Mucosa of descending colon (tissue), 3 donors: ENCODE data around the gene BNC1. TPM values are rescaled to one million over a fixed set of nuclear protein-coding genes. Genes with fewer than 3 reads are reported as not detected.

Source experiments
- ATAC-seq: fragments of 200-7000 bp; cut with Tn5 transposase; one replicate; pipeline ENCODE4 v1.9.1; 2020; ENCODE audit warnings: mild to moderate bottlenecking, moderate library complexity
- DNase-seq, 3 donors: peaks; one replicate each; pipeline ENCODE4 v3.0.0-alpha.2; 2020
- H3K36me3 ChIP-seq: fragments of 200-600 bp; one replicate; pipeline ENCODE4 v1.8.0; 2021; ENCODE audit warnings: low read depth, mild to moderate bottlenecking
- H3K4me1 ChIP-seq: fragments of 200-600 bp; one replicate; pipeline ENCODE4 v1.8.0; 2021; ENCODE audit warnings: low read depth, mild to moderate bottlenecking
- H3K4me3 ChIP-seq: fragments of 200-600 bp; one replicate; pipeline ENCODE4 v1.8.0; 2021; ENCODE audit warnings: mild to moderate bottlenecking
- H3K9me3 ChIP-seq: fragments of 200-600 bp; one replicate; pipeline ENCODE4 v1.8.0; 2021; ENCODE audit warnings: mild to moderate bottlenecking
- intact Hi-C, 2 donors: fragments of 100-400 bp; cut with DNase I in 1 of 2; cut with micrococcal nuclease in 1 of 2; formaldehyde crosslinking; loops; one replicate each; pipeline versions ENCODE4 v1.11.0 to v1.11.1; 2022; cut with DNase I, micrococcal nuclease
- total RNA-seq, 3 donors: library from RNA; stranded (reverse); fragmentation: NEBNext Ultra II Directional in 2 of 3; extraction: Animal tissue kit (Norgen Biotek cat#: 25700) in 2 of 3; gene quantifications; one replicate each; pipeline versions ENCODE4 v1.2.1 to v1.2.4, GENCODE V29; 2021 to 2023
- TF ChIP-seq, protein P1 (sequence below): fragments of 200-600 bp; IDR thresholded peaks from one replicate; pipeline ENCODE4 v1.8.0; 2022; ENCODE audit warnings: antibody characterized with exemption, mild to moderate bottlenecking
- donor health status: DM: no; HTN: no; CAD: no; lungs with moderate emphysema.
- donor health status: DM: no; HTN: no; CAD: no.
- donor health status: DM: no; HTN: yes; CAD: no.

The BNC1 gene
- total RNA-seq, 3 donors from 2014 or later = 0.16 TPM; not detected in 2

DNA sequence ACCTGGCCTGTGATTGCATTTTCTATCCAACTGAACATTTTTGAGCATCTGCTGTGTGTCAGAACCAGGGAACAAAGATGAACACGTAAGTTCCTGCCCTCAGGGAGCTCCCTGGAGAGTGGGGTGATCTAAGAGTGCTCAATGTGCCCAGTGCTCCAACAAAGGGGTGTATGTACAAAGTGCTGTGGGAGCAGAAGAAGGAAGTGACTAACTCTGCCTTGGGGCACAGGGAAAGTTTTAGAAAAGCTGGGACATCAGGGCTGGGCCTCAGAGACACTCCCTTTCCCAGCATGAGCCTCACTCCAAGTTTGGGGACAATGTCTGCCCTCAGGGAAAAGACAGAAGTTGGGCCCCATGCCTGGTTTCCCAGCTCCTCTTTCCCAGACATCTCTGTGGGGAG lies 27.6 kb upstream of the BNC1 start:
- DNase-seq = no peak
- no peaks in the 10 kb centered on the region for H3K4me1 ChIP-seq
- no peaks in the 10 kb centered on the region for H3K9me3 ChIP-seq
- H3K36me3 ChIP-seq = no peaks in the 10 kb centered on the region
- TF ChIP-seq, protein P1, sequence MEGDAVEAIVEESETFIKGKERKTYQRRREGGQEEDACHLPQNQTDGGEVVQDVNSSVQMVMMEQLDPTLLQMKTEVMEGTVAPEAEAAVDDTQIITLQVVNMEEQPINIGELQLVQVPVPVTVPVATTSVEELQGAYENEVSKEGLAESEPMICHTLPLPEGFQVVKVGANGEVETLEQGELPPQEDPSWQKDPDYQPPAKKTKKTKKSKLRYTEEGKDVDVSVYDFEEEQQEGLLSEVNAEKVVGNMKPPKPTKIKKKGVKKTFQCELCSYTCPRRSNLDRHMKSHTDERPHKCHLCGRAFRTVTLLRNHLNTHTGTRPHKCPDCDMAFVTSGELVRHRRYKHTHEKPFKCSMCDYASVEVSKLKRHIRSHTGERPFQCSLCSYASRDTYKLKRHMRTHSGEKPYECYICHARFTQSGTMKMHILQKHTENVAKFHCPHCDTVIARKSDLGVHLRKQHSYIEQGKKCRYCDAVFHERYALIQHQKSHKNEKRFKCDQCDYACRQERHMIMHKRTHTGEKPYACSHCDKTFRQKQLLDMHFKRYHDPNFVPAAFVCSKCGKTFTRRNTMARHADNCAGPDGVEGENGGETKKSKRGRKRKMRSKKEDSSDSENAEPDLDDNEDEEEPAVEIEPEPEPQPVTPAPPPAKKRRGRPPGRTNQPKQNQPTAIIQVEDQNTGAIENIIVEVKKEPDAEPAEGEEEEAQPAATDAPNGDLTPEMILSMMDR = no peak
- no peak overlapping the region for H3K4me3 ChIP-seq
- intact Hi-C loops = no loop called here
- ATAC-seq = no peak

DNA sequence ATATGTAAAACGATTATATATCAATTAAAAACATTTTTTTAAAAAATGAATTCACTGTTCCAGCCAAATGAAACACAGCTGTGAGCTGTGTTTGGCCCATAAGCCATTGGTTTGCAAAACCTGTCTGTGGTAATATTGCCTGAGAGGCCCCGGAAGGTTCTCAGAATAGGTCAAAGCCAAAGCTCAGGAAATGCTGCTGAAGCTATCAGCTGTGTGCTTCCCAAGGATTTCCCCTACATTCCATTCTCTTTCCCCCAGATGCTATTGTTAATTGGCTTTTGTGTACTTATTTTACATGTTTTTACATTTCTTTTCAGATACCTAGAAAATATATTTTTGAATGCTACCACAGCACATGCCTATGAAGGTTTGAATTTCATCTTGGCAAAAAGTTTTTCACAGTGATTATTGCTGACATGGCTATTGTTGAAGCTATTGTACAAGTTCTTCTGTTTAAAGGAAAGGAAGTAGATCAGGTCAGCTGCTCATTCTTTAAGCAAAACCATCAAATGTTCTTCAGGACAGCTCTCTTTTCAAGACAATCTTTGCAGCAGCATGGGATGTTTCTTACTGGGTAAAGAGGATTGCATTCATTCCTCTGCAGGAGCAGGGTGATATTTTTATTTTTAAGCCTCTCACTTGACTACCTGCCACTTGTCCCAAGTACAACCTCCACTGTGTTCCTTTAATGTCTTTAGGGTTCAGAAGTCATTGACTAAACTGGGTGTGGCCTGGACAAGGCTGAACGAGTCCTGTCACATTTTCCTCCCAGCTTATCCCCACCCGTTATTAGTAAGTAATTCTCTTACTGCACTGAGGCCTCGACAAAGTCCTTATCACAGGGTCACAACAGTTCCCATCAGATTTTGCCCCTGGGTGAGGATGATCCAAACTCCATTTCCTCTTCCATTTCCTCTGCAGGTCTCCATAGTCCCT lies 26.3 kb upstream of the BNC1 start:
- intact Hi-C loops = no loop called here
- no peaks in the 10 kb centered on the region for H3K9me3 ChIP-seq
- no peak for ATAC-seq
- DNase-seq = no peak
- TF ChIP-seq, protein P1 = no peak
- H3K4me3 ChIP-seq = no peak overlapping the region
- no peaks in the 10 kb centered on the region for H3K36me3 ChIP-seq
- no peaks in the 10 kb centered on the region for H3K4me1 ChIP-seq

DNA sequence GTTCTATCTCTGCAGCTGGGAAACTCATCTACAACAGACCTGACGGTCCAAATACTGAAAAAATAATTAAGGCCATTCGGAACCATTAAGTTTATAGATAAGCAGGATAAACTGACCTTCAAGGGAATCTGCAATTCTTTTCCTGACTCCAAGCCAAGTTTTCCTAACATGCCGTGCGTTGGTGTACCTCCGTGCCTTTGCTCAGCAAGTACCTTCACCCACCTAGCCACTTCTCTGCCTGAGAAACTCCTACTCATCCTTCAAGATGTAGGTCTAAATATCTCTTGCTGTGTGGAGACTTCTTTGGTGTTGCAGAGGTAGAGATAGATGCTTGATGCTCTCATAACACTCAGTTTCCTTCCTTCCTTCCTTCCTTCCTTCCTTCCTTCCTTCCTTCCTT lies 24.2 kb upstream of the BNC1 start:
- DNase-seq (no peak), ATAC-seq (no peak)
- intact Hi-C loops = no loop called here
- H3K36me3 ChIP-seq = no peaks in the 10 kb centered on the region
- TF ChIP-seq, protein P1 = no peak
- H3K4me3 ChIP-seq = no peak overlapping the region
- no peaks in the 10 kb centered on the region for H3K9me3 ChIP-seq
- no peaks in the 10 kb centered on the region for H3K4me1 ChIP-seq

DNA sequence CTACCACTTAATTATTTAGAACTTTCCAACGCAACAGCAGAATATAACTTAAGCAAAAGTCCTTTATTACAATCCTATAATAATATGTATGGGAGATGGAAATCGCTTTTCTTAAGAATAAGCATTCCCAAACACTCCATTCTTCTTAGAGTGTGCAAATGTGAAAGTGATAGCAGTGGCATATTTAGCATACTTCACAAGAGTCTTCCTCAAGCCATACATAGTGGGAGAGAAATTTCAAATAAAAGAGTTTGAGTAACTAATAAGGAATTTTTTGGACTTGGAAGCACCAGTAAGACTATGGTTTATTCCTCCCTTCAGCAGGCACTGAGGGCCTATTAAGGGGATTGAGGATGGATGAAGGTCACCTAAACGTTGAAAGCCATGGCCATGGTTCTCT lies 22.1 kb upstream of the BNC1 start:
- no peaks in the 10 kb centered on the region for H3K9me3 ChIP-seq
- no peak overlapping the region for H3K4me3 ChIP-seq
- no peaks in the 10 kb centered on the region for H3K36me3 ChIP-seq
- ATAC-seq (no peak), DNase-seq (no peak)
- intact Hi-C loops = no loop called here
- no peaks in the 10 kb centered on the region for H3K4me1 ChIP-seq
- TF ChIP-seq, protein P1 = no peak

DNA sequence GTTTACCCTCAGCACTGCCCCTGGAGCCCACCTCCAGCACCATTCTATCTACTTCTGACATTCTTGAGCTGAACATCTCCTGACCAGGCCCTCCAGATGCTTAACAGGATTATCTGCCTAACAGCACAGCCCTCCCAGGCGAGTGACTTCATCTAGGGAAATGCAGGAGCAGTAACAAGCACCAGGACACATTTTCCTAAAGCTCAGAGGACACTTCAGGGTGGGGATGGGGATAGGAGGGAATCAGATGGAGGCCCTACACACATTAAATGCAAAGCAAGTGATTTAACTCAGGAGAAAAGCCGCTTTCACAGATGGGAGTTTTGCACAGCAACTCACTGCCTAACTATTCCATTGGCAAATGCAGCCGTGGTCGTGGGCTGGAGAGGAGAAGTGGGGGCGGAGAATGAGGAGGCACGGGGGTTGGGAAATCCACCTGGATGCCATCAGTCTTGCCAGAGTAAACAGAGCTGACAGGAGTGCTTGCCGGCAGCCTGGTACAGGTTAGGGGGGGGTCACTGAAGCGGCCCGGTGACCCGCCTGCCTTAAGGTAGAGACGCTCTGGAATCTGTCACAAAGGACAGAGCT lies 21.3 kb upstream of the BNC1 start:
- TF ChIP-seq, protein P1 = no peak
- Histone ChIP-seq H3K4me3 (no peak overlapping the region), H3K9me3 (no peaks in the 10 kb centered on the region), H3K36me3 (no peaks in the 10 kb centered on the region), H3K4me1 (no peaks in the 10 kb centered on the region)
- ATAC-seq = no peak
- DNase-seq = no peak
- intact Hi-C loops = no loop called here
